ENCODE data around the gene CDIPT. TPM values are rescaled to one million over a fixed set of nuclear protein-coding genes. Genes with fewer than 3 reads are reported as not detected.
A peak's percentile ranks its signal among the peaks of the same experiment; 100 is the strongest.
"Not testable (repeated sequence)": the region's sequence is repeated elsewhere in the genome, so short reads cannot be mapped to it uniquely, and the experiment has no call there.

Gene CDIPT
- total RNA-seq, 1 donor from 2014 or later: 28.7 TPM

DNA sequence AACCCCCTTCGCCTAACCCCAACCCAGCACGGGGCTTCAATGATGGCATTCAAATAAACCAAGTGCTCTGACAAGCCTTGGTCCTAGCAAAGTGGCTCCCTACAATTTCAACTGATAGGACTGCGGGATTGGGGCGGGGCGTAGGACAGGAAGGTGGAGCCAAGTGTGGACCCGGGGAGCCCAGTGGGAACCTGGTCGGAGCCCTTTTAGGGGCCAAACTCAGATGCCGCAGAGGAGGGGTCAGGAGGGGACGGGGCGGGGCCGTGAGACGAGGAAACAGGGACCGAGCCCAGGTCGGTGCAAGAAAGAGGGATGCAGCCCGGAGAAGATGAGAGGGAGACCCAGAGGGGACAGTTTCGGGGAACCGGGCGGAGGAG, 13.2 kb upstream of the CDIPT start:
- Mint-ChIP-seq H3K9me3 (peaks cover 2% of the 10 kb centered on the region), H3K4me1 (peaks cover 17% of the 10 kb centered on the region), H3K36me3 (ENCODE audit: low read depth) (no peaks in the 10 kb centered on the region), H3K4me3 (peak overlapping the region; percentile 64), H3K27me3 (peaks cover 28% of the 10 kb centered on the region), H3K27ac (no peak overlapping the region)
- POLR2A ChIA-PET: no interaction called here
- CTCF ChIA-PET: no interaction called here
- DNase-seq (no peak), ATAC-seq (ENCODE audit: low read depth) (no peak)
- TF ChIP-seq CTCF (IDR thresholded peaks at IDR 0.05): no peak
- intact Hi-C loops (cut with micrococcal nuclease): loop anchor here (2.0 kb wide), 1 partner anchor 13 kb away; the partner anchor contains the start of gene CDIPT

- no peak for TF ChIP-seq CTCF (IDR thresholded peaks at IDR 0.05)
- H3K27me3 Mint-ChIP-seq: peaks cover 25% of the 10 kb centered on the region
- intact Hi-C loops (cut with micrococcal nuclease): no loop called here
- H3K4me3 Mint-ChIP-seq: no peak overlapping the region
- ATAC-seq (ENCODE audit: low read depth) (no peak), DNase-seq (no peak)
- H3K27ac Mint-ChIP-seq: no peak overlapping the region
- no peaks in the 10 kb centered on the region for H3K36me3 Mint-ChIP-seq (ENCODE audit: low read depth)
- POLR2A ChIA-PET: no interaction called here
- CTCF ChIA-PET: no interaction called here
- peaks cover 2% of the 10 kb centered on the region for H3K9me3 Mint-ChIP-seq
- H3K4me1 Mint-ChIP-seq: peaks cover 17% of the 10 kb centered on the region
These were observed 12.2 kb upstream of the CDIPT start for GRCh38 chr16:29875206-29875605.

DNA sequence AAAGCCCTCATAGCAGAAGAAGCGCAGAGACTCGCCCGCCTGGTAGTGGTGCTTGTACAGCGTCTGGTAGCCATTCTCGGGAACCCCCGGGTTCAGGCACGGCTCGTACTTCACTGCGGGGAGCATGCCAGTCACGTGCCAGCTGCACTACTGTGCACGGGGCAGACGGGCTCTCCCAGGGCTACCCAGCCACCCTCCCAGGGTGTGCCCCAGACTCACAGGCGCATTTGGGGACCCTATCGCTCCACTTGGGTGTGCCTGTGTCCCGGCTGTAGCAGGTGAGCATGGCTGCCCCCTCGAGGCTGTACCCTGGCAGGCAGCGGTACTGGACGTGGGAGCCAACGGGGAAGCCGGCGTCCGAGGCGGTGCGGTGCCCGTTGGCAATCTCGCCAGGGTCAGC, 10.3 kb upstream of the CDIPT start:
- no peaks in the 10 kb centered on the region for H3K36me3 Mint-ChIP-seq (ENCODE audit: low read depth)
- H3K9me3 Mint-ChIP-seq: peaks cover 2% of the 10 kb centered on the region
- H3K27ac Mint-ChIP-seq: no peak overlapping the region
- peaks cover 17% of the 10 kb centered on the region for H3K4me1 Mint-ChIP-seq
- intact Hi-C loops (cut with micrococcal nuclease): no loop called here
- ATAC-seq (ENCODE audit: low read depth) (no peak), DNase-seq (no peak)
- peaks cover 21% of the 10 kb centered on the region for H3K27me3 Mint-ChIP-seq
- H3K4me3 Mint-ChIP-seq: no peak overlapping the region
- no peak for TF ChIP-seq CTCF (IDR thresholded peaks at IDR 0.05)
- ChIA-PET POLR2A (no interaction called here), CTCF (no interaction called here)

DNA sequence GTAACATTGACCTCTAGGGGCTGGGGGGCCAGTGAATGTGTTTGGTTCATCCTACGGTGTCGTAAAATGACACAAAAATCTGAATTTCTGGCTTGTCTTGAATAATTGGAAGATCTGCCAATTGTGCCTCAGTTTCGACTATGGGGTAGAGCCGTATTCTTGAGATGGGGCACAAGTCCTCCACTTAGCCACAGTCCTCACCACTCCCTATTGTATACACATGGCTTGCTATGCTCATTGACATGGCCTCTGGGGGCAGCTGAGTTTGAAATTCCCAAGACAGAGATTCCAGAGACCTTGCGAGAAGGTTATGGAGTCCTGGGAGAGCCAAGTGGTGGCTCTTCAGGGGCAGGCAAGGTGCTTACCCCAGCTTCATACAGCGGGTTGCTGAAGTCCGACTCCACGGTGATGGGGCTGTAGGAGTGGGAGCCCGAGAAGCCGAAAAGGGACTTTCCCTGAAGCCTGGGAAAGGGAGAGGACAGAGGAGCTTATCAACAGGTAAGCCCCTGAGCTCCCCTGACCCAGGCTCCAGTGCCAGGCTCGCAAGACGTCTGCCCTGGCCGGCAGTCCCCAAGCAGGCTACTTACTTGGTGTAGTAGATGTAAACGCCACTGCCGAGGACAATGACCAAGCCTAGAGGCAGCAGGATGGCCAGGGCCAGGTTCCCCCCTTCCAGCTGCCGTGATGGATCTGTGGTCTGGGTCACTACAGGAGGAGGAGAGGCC, 9.0 kb upstream of the CDIPT start:
- peaks cover 9% of the 10 kb centered on the region for H3K4me1 Mint-ChIP-seq
- H3K9me3 Mint-ChIP-seq: no peaks in the 10 kb centered on the region
- H3K4me3 Mint-ChIP-seq: no peak overlapping the region
- ATAC-seq (ENCODE audit: low read depth) (no peak), DNase-seq (no peak)
- H3K36me3 Mint-ChIP-seq (ENCODE audit: low read depth): no peaks in the 10 kb centered on the region
- ChIA-PET CTCF (no interaction called here), POLR2A (interaction anchor here (0.5 kb wide), 1 partner anchor 89 kb away, joined by 4 read pairs; no protein-coding TSS in a partner anchor)
- TF ChIP-seq CTCF (IDR thresholded peaks at IDR 0.05): no peak
- intact Hi-C loops (cut with micrococcal nuclease): no loop called here
- H3K27me3 Mint-ChIP-seq: peaks cover 18% of the 10 kb centered on the region
- H3K27ac Mint-ChIP-seq: no peak overlapping the region

GRCh38 chr16:29869067-29869466, 6.0 kb upstream of the CDIPT start:
- POLR2A ChIA-PET: interaction anchor here (0.6 to 0.7 kb wide), 2 partner anchors 65 to 900 kb away, joined by 3 to 10 read pairs; no protein-coding TSS in a partner anchor
- CTCF ChIA-PET: interaction anchor here (1.5 kb wide), 1 partner anchor 20 kb away, joined by 5 read pairs; no protein-coding TSS in a partner anchor
- H3K27ac Mint-ChIP-seq; H3K9me3 Mint-ChIP-seq; H3K4me3 Mint-ChIP-seq; ATAC-seq (ENCODE audit: low read depth); H3K27me3 Mint-ChIP-seq; intact Hi-C loops (cut with micrococcal nuclease); H3K36me3 Mint-ChIP-seq (ENCODE audit: low read depth); DNase-seq; H3K4me1 Mint-ChIP-seq: not testable (repeated sequence)
